NCI-H146 treated with DMSO at 0.1 percent for 48 hours (cell line): ENCODE measurements around the gene TMCC3.
"Not testable (repeated sequence)": the region's sequence is repeated elsewhere in the genome, so short reads cannot be mapped to it uniquely, and the experiment has no call there.

Source experiments
- DNase-seq: peaks from one replicate; lab custom pipeline; 2025; ENCODE audit not compliant: unreplicated experiment; lab: John Stamatoyannopoulos, UW

TMCC3 gene

DNA sequence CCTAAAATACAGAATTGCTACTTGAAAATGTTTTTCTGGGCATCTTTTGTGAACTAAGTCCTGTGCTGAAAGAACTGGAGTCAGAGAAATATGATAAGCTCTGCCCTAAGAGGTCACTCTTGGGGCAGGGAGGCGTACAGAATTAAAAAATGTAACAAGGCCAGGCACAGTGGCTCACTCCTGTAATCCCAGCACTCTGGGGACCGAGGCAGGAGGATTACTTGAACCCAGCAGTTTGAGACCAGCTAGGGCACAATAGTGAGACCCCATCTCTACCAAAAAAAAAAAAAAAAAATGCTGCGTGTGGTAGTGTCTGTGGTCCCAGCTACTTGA, 46.0 kb downstream of the TMCC3 start:
- no peak for DNase-seq

DNA sequence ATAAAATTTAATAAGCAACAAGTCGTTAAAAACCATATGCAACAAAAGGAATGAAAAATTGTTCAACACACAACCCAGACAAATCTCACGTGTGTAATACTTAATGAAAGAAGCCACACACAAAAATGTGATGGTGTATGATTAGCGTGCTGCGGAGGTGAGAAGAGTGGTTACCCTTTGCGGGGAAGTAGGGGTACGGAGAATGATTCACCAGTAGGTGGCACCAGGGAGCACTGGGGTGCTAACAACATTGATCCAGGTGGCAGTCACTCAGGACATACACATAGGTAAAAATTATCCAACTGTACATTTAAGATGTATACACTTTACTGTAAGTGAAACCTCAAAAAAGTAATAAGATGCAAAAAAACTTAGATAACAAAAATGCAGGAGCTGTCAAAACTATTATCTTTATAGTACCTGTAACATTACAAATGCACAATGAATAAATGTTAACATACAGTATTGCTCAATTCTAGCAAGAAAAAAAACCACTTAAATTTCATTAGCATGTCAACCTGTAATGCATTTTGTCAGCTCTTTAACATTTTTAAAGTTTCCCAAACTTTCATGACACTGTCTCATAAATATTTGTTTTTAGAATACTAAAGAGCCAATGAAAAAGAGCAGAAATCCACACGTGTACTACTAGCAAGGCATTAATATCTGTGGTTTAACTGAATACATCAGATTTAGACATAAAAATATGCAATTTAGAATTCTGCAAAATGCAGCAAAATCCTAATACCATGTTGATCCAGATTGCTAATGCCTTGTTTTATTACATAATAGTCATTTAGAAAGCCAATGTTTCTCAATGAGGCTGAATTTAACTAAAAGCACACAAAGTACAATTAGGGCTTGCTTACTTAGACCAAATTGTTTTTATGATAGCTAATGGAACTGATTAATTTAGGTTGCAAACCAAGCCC, 46.7 kb downstream of the TMCC3 start:
- no peak for DNase-seq

- no peak for DNase-seq
Measured at GRCh38 chr12:94602024-94602423, 48.3 kb downstream of the TMCC3 start.

- not testable (repeated sequence) for DNase-seq
Measured at GRCh38 chr12:94601307-94601706, 49.0 kb downstream of the TMCC3 start.

DNA sequence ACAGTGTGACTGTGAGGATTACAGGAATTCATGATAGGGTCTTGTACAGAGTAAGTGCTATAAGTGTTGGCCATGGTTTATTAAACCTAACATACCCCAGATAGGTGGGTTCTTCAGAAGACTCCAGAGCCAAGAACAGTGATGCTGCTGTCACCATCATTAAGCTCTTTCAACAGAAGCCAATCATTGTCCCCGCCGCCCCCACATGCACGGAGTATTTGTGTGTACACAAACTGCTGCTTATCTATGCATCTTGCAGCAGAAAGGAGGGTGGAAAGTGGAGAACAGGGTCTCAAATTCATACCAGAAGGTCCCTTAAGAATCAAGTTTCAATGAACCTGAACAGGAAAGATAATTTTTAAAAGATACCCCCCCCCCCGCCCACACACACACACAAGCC, 51.2 kb downstream of the TMCC3 start:
- DNase-seq, result no peak

GRCh38 chr12:94597268-94597667, 53.1 kb downstream of the TMCC3 start:
- DNase-seq, result no peak

DNA sequence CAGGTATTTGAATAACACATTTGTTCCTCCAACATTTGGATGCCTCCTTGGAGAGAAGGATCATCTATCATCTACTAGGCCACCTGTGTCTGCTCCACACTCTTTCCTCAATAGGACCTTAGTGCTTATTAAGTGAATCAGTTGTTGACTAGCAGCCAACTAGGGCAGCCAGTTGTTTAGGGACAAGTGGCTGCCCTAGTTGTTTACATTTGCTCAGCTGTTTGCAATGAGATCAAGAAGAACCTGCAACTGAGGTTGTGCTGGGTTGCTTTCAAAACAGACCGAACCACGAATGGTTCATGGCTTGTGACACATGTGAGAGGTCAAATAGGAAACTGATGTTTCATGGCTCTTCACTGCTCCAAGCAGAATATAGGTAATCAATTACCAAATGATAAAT, 53.8 kb downstream of the TMCC3 start:
- DNase-seq, result no peak

DNA sequence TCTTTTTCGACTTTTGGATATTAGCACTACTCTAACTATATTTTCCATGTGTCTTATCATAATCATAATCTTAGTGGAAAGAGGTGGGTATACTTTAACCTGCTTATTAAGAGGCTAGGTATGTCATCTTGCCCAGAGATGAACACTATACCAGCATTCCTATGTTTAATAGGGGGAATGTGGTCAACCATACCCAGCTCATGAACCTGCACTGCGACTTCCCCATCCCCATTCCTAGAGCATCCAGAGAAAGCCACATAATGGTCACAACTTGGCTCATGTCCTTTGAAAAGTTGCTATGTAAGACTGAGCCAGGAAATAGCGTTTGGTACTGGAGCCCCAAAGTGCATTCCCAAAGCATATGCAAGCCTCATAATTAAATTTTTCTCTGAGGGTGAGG, 55.2 kb downstream of the TMCC3 start:
- no peak for DNase-seq

GRCh38 chr12:94594443-94594825, 55.9 kb downstream of the TMCC3 start:
- no peak for DNase-seq

- DNase-seq, result no peak
Measured at GRCh38 chr12:94593822-94594442, 56.4 kb downstream of the TMCC3 start.

DNA sequence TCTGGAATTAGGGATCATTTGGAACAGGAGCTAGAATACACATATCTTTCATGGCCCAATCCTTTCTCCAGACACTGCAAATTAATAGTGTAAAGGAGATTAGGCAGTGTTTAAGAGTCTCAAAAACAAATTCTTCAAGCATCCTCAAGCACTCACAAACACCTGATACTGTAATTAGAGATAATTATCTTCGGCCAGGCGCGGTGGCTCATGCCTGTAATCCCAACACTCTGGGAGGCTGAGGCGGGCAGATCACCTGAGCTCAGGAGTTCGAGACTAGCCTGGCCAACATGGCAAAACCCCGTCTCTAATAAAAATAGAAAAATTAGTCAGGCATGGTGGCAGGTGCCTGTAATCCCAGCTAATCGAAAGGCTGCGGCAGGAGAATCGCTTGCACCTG, 57.6 kb downstream of the TMCC3 start:
- DNase-seq, result not testable (repeated sequence)

DNA sequence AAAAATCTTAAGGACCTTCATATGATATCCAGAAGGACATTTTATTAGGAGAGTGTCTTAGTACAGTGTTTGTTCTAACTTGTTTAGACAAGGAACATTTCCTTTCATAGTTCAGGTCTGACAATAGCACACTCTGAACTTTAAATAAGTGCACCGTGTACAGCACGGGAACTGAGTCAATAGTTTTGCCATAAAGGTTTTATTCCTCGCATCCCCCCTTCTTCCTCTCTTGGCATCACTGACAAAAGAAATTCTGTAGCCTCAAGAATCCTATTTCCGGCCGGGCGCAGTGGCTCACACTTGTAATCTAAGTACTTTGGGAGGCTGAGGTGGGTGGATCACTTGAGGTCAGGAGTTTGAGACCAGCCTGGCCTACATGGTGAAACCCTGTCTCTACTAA, 58.3 kb downstream of the TMCC3 start:
- DNase-seq, result no peak

DNA sequence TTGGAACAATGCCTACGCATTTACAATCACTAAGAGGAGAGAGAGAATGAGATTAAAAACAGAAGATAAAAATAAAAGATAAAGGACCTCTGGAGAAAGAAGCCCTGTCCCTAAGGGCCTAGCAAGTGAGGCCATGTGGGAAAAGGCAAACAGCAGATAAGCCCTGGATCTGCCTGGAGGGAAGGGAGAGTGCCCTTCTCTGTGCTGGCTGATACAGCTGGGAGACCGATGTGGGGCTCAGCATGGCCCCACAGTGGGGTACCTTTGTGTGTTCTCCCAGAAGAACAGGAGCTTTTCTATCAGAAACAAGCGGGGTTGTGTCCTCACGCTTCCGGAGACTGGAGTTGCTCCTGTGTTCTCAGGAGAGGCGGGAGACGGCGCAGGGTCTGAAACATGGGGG, 59.9 kb downstream of the TMCC3 start:
- no peak for DNase-seq

- DNase-seq, result no peak
Measured at GRCh38 chr12:94589591-94590001, 60.8 kb downstream of the TMCC3 start.

DNA sequence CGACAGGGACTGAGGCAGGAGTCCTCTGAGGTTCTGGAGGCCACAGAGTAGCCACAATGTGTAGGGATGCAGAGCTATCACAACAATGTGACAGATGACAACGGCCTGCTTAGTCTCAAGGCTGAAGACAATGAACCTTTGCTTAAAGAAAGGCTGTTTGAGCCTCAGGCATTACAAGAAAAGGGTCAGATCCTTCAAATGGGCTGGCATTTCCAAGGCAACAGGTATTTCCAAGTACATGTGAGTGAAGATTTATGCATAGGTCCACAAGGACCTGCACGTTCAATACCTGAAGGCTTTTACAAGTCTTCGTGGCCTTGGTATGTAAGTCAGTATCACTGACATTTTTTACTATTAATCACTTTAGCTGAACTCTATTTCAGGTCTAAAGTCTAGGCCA, 62.0 kb downstream of the TMCC3 start:
- no peak for DNase-seq

DNA sequence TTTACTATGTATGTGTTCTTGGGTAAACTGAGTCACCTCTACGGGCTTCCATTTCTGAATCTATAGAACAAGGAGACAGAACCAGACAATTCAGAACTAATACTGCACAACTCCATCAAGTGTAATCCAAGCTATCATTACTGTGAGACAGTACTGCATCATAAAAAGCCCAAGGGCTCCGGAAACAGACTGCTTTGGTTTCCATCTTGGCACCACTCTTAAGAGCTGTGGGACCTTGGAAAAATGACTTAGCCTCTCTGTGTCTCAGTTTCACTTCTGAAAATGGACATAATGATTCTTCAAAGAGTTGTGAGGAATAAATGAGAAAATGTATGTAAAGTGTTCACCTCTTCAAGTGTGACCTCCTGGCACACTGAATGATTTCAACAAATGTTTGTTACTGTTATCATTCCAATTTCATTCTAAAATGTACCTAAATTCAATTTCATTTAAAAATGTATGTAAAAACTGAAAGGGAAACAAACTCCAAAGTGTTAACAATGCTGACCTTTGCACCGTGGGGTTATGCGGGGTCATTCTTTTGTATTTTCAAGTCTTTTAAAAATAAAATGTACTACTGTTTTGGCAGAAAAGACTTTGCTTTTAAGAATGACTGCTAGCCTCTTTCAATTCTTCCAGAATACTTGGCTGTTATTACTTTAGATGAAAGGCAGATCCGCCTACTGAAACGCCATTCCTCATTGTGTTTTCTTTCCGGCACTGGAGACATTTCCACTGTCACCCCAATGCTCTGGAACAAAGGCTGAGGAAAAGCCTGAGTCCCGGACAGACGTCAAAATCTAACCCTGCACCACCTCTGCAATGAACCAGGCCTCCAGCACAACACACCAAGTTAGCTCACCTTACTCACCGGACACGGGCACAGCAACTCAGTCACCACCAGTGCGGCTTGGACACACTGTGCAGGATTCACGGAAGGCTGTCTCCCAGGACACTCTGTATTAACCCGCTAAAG, 62.8 kb downstream of the TMCC3 start:
- no peak for DNase-seq

GRCh38 chr12:94586589-94587259, 63.6 kb downstream of the TMCC3 start:
- DNase-seq, result no peak

- DNase-seq, result no peak
Measured at GRCh38 chr12:94585626-94586025, 64.7 kb downstream of the TMCC3 start.

DNA sequence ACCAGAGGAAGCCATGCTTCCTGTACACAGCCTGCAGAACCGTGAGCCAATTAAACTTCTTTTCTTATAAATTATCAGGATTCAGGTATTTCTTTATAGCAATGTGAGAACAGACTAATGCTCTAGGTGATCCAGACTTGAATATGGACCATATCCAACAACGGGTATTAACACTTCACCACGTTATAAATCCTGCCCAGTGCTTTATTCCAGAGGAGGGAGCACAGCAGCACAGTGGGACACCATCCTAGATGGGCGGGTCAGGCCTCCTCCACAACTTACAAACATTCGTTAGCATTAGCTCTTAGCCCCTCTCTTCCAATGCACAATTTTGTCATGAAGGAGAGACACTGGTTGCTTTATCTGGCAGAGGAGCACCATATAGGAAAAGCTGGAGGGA, 66.0 kb downstream of the TMCC3 start:
- DNase-seq, result no peak

- no peak for DNase-seq
Measured at GRCh38 chr12:94582591-94582990, 67.8 kb downstream of the TMCC3 start.
